SIG-M5 (cell line): ENCODE measurements around the gene FMN2.

ENCODE experiments used
- DNase-seq: peaks from one replicate; lab custom pipeline; 2025; lab: John Stamatoyannopoulos, UW

The FMN2 gene

DNA sequence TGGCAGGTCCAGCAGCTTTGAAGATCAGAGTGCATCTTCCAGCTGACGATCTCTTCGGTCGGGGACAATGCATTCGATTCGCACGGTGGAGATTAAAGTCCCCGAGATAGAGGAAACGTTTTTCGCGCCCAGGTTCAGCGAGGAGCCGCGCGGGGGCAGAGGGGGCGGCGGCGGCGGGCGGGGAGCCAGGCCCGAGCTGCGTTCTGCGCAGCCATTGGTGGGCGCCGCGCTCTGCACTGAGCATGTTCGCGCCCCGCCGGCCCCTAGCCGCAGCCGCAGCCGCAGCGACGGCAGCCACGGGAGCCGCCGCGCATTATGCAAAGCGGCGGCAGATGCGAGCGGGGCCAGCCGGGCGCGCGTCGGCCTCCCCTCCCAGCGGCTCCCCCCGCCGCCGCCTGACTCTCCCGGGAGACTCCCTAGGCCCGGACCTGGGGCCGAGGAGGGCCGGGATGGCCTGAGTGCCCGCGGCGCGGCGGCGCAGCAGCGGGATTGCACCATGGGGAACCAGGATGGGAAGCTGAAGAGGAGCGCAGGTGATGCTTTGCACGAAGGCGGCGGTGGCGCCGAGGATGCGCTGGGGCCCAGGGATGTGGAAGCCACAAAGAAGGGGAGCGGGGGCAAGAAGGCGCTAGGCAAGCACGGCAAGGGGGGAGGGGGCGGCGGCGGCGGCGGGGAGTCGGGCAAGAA, at the start of gene FMN2:
TSS of gene FMN2 (plus strand) at position 270 of the 687 bp plus-strand sequence. CDS start at position 497, 227 bp downstream.
- no peak for DNase-seq

- no peak for DNase-seq
These were observed 47.1 kb upstream of the FMN2 start for GRCh38 chr1:240044620-240045019.

DNA sequence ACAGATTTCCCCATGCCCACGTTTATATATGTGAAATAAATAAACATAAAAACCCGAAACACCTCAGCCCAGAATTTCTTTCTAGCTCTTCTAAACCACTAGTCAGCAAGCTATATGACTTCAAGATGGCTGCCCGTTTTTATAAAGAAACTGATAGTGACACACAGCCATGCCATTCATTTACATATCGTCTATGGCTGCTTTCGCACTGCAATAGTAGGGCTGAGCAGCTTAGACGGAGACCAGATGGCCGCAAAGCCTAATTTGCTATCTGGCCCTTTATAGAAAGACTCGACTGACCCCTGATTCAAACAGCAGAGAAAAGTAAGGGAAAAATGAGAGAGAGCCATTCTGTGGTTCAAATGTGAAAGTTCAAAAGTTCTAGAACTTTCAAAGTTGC, 45.7 kb upstream of the FMN2 start:
- no peak for DNase-seq

- DNase-seq = no peak
These were observed 37.5 kb upstream of the FMN2 start for GRCh38 chr1:240054109-240054701.

- DNase-seq = no peak
These were observed 35.7 kb upstream of the FMN2 start for GRCh38 chr1:240055936-240056335.

DNA sequence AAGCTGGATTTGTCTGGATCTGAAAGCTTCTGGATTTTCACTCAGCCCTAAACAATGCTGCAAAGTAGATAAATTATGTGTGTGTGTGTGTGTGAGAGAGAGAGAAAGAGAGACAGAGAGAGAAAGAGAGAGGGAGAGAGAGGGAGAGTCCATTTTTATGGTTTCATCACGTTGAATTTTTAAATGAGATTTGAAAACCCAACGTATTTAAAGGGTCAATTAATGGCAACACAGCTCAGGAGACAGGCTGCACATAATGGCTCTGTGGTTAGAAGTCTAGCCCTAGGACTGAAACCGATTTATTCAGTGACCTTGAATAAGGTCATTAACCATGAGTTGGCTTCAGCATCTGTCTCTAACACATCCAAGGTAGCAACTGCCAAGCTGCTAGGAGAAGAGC, 35.3 kb upstream of the FMN2 start:
- no peak for DNase-seq

DNA sequence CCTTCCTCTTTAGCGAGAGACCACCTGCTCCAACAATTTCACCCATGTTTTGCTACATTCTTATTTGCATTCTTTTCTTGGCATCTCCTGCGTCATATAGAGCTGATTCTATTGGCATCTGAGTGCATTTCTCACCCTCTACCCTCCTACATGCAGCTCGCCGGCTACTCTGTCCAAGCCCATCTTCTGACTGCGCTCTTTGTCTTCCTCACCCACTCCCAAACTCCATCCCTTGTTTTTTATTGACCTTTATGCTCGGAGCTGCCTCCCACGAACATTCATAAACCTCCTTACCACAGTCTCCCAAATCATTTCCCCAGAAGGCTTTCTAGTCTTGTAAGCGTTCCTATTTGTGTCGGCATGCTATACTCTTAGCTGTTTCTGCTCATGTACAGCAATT, 33.6 kb upstream of the FMN2 start:
- no peak for DNase-seq

GRCh38 chr1:240068961-240069360, 22.7 kb upstream of the FMN2 start:
- no peak for DNase-seq

DNA sequence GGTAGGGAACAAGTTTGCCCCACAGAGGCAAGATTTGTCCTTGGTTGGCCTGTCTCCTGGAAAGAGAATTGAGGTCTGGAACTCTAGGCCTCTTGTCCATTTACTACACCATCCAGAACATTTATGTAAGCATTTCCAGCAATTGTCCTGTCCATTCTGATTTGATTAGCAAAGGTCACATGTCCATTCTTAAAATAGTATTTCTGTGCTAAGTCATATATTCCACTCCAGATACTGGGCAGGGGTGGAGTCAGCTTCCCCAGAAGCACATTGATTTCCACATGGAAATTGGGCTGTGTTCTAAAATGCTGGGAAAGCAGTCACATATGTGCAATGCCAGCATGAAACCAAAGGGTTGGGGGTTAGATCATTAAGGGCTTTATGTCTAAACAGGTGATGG, 21.5 kb upstream of the FMN2 start:
- DNase-seq = no peak

- DNase-seq = no peak
These were observed 18.6 kb upstream of the FMN2 start for GRCh38 chr1:240073097-240073496.

- DNase-seq = no peak
These were observed 17.3 kb upstream of the FMN2 start for GRCh38 chr1:240074422-240074821.

DNA sequence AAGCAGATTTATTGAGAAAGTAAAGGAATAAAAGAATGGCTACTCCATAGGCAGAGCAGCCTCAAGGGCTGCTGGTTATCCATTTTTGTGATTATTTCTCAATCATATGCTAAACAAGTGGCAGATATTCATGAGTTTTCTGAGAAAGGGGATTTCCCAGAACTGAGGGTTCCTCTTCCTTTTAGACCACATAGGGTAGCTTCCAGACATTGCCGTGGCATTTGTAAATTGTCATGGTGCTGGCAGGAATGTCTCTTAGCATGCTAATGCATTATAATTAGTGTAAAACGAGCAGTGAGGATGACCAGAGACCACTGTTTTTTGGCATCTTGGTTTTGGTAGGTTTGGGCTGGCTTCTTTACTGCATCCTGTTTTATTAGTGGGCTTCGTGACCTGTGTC, 16.8 kb upstream of the FMN2 start:
- DNase-seq = no peak

GRCh38 chr1:240084337-240084736, 7.3 kb upstream of the FMN2 start:
- no peak for DNase-seq

DNA sequence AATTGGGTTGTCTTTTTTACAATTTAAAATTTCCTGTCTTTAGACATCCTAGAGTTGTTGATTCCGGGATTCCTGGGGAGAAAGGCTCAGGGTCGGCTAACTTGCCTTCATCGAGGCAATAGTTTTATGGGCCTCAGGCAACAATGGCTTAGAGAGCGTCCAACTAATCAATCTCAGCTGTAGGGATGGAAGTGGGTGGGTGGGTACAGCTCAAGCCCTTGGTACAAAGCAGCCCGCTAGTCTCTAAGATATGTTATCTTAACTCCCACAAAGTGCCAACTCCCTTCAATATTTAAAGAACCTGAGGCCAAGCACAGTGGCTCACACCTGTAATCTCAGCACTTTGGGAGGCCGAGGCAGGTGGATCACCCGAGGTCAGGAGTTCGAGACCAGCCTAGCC, 6.9 kb upstream of the FMN2 start:
- DNase-seq = no peak

DNA sequence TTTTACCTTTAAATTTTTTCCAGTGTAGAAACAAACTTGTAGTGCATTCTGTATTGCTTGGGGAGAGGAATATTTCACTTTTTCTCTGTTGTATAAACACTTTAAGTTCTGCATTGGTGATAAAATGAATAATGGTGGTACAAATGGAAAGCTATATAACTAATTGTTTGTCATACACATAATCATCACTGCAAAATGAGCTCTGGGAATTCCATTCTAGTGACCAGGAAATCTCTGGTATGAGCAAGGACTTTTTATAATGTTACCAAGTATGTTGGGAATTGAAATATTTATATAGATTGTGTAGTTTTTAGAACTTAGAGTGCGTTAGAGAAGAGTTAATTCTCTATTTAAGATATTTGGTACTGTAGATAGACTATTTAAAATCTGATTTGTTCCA, 5.0 kb upstream of the FMN2 start:
- no peak for DNase-seq

GRCh38 chr1:240090014-240090413, 1.7 kb upstream of the FMN2 start:
- no peak for DNase-seq

DNA sequence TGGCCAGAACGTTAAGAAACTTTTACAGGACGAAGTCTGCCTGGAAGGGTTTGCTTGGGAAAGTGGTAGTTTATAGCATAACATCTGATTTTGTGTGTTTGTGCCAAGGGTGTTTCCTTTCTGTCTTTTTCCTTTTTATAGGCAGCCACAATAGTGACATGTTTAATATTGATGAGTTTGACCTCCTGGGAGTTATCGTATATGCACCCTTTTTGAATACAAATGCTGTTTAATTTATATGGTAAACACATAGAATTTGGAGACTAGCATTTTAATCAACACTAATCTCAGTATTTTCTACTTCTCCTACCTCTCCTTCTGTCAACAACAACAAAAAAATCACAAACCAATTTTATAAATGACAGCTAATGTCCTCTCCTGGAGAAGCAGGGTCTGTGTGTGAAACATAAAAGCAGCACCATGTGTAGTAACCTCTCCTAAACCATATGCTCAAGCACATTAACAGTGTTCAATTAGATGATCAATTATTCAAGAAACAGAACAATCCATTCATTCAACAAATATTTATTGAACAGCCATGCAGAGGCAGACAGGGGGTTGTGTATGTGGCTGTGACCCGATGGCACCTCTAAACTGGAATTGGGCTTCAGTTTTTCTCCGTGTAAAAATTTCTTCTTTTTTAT, 604 bp upstream of the FMN2 start:
- no peak for DNase-seq

GRCh38 chr1:240092301-240093119, 827 bp downstream of the FMN2 start:
- DNase-seq = no peak

DNA sequence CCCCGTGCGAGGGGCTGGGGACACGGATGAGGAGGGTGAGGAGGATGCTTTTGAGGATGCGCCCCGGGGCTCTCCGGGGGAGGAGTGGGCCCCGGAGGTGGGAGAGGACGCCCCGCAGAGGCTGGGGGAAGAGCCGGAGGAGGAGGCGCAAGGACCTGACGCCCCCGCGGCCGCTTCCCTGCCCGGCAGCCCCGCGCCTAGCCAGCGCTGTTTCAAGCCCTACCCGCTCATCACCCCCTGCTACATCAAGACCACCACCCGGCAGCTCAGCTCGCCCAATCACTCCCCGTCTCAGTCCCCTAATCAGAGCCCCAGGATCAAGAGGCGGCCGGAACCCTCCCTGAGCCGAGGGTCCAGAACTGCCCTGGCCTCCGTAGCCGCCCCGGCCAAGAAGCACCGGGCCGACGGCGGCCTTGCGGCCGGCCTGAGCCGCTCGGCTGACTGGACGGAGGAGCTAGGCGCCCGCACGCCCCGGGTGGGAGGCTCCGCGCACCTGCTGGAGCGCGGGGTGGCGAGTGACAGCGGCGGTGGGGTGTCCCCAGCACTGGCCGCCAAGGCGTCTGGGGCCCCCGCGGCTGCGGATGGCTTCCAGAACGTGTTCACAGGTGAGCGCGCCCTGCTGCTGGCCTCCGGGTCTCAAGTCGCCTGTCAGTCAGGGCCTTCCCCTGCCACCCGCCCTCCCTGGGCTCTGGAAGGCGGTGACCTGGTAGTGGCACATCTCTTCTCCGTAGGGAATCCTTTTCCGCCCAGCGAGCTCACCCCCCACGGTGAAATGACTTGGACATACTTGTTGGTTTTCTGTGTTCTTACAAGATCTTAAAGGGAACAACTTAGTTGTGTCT, 1.7 kb downstream of the FMN2 start:
- DNase-seq = no peak

GRCh38 chr1:240094041-240094722, 2.5 kb downstream of the FMN2 start:
- no peak for DNase-seq

GRCh38 chr1:240096974-240097373, 5.3 kb downstream of the FMN2 start:
- DNase-seq = no peak
